Epithelial cell of prostate (primary cell): Measurements from ENCODE around the gene NMRK2.

Experiments
- DNase-seq: peaks from one replicate; pipeline ENCODE4 v3.0.0-alpha.2; 2011; ENCODE audit warnings: low read depth, low spot score
- H3K27ac ChIP-seq: fragments of 450-650 bp; 2 replicates; pipeline ENCODE4 v1.5.1; 2017; ENCODE audit warnings: mild to moderate bottlenecking

Gene NMRK2

DNA sequence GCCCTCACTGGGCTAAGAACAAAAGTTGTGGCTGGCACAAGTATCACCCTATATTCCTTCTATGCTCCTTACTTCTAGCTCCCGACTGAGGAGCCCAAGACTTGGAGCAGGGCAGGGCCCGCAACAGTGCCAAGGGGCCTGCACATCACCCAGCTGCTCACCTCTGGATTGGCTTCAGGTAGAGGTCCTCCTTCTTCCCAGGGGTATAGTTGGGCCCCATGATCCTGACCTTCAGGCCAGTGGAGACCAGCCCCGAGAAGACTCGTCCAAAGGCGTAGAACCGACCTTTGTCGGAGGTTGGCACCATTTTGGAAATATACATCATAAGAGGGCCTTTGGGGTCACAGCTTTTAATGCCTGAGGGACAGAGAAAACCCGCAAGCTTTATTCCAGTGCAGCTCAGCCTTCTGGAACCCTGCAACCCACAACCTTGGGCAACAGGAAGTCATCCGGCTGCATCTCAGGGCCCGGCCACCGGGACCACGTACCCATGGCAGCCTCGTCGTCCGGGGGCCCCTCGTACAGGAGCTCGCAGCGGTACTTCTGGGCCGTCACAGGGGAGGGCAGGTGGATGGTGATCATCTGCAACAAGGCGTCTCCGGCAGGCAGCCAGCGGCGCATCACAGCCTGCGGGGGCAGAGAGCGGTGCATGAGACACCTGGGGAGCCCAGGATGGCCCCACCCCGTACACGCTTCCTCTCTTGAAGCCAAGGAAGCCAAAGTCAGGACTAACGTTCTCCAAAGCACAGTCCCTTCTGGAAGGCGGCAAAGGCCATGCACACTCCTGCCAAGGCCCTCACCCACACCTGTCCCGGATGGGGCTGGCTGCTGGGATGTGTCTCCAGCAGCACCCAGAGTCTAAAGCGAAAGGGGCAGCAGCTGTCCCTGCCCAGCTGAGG is 47.7 kb downstream of the NMRK2 start:
- H3K27ac ChIP-seq = peak overlapping the region; percentile 93
- DNase-seq = no peak

DNA sequence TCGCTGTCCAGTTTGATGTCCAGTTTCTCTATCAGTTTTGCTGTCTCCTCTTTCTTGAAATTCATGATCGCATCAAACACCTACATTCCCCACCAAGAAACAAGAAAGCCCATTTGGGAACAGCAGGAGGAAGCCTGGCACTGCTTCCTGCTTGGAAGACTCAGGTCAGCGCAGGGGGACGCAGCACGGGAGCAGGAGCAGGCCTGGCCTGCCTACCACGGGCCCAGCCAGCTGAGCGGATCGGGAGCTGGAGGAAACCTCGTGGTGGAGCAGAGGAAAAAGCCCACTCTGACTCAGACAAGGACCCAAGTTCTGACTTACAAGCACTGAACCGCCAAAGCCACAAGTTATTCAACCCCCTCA is 48.5 kb downstream of the NMRK2 start:
- no peak for DNase-seq
- H3K27ac ChIP-seq = peak overlapping the region; percentile 93

GRCh38 chr19:3981736-3982681 is 49.1 kb downstream of the NMRK2 start:
- peak overlapping the region; percentile 93 for H3K27ac ChIP-seq
- no peak for DNase-seq

DNA sequence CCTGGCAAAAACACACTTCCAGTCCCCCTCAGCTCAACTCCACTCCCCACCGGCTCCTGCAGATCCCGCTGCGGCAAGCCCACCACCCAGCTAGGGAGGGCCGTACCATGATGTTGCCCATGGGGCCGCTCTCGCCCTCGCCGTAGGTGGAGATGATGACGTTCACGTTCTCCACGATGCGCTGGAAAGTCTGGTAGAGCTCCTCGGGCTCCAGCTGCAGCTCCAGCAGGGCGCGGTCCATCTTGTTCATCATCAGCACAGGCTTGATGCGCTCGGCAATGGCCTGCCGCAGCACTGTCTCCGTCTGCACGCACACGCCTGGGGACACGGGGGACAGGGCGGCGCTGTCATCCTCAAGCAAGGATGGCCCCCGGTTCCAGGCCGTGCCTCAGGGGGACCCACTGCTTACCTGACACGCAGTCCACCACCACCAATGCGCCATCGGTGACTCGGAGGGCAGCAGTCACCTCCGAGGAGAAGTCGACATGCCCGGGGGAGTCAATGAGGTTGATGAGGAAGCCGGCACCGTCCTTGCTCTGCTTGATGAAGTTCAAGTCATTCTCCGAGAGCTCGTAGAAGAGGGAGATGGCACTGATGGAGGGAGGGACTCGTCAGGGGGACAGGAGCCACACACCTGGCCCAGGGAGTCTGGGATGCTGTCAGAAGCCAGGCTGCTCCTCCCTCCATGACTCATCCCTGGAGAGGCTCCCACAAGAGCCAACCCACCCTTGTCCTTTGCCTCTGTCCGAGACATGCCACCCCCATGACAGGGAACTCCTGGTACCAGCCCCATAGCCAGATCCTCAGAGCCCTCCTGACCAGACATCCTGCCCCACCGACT is 50.1 kb downstream of the NMRK2 start:
- DNase-seq = no peak
- H3K27ac ChIP-seq = peak overlapping the region; percentile 93

DNA sequence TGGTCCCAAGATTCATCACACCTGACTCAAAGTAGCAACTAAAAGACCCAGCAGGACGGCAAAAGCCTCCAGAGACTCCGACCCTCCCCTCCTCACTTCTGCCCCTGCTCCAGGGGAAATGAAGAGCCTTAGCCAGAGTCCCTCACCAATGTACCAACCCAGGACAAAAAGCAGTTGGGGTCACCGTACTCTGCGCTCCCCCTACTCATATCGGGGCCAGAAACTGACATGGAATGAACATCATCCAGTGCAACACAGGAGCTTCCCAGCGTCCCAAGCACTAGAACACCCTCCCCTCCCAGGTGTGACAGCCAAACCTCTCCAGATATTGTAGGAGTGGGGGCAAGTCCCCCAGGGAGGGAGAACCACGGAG is 50.7 kb downstream of the NMRK2 start:
- peak overlapping the region; percentile 93 for H3K27ac ChIP-seq

GRCh38 chr19:3983936-3984583 is 51.2 kb downstream of the NMRK2 start:
- H3K27ac ChIP-seq = peak overlapping the region; percentile 93
- no peak for DNase-seq

More for the DNA sequence above, 50.7 kb downstream of the NMRK2 start:
- DNase-seq = no peak

- no peak for DNase-seq
Measured at GRCh38 chr19:3984584-3984907, 51.7 kb downstream of the NMRK2 start.

DNA sequence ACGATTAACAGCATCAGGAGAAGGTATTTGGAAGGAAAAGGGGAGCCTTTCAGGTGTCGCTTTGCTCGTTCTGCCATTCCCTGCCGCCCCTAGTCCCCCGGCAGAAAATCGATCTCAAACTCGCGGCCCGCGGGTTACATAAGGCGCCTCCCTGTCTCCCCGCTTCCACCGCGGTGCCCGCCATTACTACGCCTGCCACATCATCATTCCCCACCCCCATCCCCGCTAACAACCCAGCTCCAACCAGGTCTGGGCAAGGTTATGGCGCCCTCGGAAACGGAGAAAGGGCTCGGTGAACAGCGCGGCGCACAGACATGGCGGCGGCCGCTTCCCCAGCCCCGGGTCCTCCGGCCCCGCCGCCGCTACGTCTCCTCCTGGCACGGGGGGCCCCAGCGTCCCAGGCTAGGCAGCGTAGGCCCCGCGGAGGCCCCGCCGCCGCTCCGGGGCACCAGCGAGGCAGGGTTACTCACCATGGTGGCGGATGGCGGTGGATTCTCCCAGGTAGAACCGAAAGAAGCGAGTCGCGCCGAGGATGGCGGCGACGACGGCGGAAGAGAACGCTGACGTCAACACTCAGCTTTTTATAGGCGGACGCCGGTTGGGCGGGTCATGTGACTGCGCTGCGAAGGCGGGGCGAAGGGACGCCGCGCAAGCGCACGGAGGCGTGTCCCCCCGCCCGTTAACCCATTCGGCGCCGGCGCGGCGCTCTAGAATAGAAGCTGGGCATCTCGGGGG is 52.2 kb downstream of the NMRK2 start, which contains the start of gene EEF2:
Gene EEF2 (minus strand): TSS at position 556 of the 735 bp plus-strand sequence. CDS start 83 bp downstream, at position 473.
- H3K27ac ChIP-seq = peak within 1 kb of the TSS; percentile 93
- DNase-seq = peak; percentile 45

More at GRCh38 chr19:3984584-3984907, 51.7 kb downstream of the NMRK2 start:
- H3K27ac ChIP-seq = peak overlapping the region; percentile 93

- no peak for DNase-seq
- H3K27ac ChIP-seq = peak overlapping the region; percentile 93
Measured at GRCh38 chr19:3985643-3986259, 52.9 kb downstream of the NMRK2 start.

DNA sequence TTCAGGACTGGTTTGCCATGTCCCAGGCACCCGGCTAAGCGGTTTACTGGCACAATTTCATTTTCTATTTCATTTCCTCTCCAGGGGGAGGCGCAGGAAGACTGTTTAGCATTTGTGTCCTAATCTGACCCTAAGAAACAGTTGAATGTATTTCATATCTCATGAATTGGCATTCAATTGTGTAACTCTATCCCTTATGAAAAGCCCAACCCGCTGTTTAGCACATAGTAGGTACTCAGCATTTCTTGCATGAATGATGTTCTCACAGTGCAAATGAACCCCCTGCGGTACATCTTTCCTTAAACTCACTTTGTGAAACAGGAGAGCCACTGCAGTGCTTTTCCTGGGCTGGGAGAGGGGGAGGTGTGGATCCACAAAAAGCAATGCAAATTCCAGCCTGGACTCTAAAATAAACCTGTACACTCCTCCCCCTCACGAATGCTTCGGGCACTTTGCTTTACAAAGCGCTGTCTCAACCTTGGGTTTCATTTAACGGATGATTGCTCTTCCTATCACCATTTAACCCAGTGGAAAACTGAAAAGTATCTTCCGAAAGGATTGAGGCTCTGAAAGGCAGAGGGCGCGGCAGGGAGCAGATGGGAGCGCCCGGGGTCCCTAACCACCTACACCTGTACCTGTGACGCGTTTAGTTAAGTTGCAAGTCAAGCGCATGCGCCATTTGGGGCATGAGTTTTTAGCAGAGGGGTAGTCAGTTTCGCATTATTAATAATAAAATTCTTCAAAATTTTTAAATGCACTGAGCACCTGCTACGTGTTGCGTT is 53.6 kb downstream of the NMRK2 start:
- peak overlapping the region; percentile 93 for H3K27ac ChIP-seq

GRCh38 chr19:3987619-3988371 is 54.9 kb downstream of the NMRK2 start:
- DNase-seq = no peak
- H3K27ac ChIP-seq = peak overlapping the region; percentile 93

More for the DNA sequence above, 53.6 kb downstream of the NMRK2 start:
- DNase-seq = no peak

DNA sequence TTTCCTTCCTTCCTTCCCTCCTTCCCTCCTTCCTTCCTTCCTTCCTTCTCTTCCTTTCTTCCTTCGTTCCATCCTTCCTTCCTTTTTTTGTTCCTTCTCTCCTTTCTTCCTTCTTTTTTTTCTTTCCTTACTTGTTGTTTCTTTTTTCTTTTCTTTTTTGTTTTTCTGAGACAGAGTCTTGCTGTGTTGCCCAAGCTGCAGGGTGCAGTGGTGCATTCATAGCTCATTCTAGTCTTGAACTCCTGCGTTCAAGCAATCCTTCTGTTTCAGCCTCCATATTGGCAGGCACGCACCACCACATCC is 57.9 kb downstream of the NMRK2 start:
- no peak overlapping the region for H3K27ac ChIP-seq
- DNase-seq = no peak
